HG02973 (cell line): Measurements from ENCODE around the gene IVD.

Source experiments
- ATAC-seq: cut with Tn5 transposase; IDR thresholded peaks from one replicate; pipeline ENCODE4 v1.9.1; 2021; ENCODE audit warnings: moderate library complexity; ENCODE audit not compliant: unreplicated experiment

The IVD gene

DNA sequence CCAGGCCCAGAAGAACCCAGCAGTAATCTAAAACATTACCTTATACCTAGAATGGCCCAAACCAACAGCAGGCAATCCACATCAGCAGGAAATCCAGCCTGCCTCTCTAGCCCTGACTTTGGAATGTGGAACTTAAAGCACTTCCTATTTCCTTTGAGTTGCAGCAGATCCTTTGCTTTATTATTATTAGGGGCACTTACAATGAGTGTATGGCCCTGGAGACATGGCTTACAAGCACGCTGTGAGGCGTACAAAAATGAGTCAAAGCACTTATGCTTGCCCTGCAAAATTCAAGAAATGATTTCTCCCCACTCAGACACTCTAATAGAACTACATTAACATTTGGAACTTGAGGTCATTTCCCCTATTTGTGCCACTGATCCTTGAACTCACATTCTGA, 32.6 kb upstream of the IVD start:
- ATAC-seq = no peak

DNA sequence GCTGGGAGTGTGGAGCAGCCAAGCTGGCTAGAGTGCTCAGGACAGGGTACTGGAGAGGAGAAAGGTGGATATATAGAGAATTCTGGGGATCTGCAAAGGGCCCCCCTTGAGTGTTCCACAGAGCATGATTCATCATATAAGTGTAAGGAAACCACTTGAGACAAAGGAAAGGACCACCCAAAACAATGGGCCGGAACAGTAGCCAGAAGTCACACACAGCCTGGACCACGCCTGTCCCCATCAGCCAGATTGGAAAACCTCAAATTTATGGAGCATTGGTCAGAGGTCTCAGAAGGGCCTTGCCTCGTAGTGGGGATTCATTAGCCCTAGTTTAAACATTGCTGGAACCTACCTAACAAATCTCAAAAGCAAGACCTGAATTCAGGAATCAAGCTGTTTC, 28.0 kb upstream of the IVD start:
- ATAC-seq = no peak

DNA sequence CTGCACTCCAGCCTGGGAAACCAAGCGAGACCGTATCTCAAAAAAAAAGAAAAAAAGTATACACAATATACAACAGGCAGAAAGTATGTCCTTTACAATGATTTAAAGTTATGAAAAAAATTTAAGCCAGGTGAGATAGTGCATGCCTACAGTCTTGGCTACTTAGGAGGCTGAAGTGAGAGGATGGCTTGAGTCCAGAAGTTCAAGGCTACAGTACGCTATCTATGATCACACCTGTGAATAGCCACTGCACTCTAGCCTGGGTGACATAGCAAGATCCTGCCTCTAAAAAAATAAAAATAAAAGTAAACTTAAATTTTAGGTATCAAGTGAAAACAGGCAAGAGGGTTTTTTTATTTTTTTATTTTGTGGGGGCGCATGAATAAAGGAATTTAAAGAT, 26.2 kb upstream of the IVD start:
- ATAC-seq = no peak

DNA sequence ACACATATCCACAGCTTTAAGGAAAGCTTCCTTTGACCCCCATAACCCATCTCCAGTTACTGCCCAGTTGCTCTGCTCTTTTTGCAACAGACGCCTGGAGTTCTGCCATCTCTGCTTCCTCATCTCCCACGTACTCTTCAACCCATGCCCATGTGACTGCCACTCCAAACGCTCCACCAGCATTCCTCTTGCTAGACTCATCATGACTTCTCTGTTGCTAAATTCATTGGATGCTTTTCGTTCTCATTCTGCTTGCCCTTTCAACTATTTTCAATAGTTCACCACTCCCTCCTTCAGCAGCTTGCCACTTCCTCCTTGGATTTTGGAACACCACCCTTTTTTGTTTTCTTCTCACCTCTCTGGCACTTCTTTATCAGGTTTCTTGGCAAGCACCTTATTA, 25.7 kb upstream of the IVD start:
- ATAC-seq = no peak

DNA sequence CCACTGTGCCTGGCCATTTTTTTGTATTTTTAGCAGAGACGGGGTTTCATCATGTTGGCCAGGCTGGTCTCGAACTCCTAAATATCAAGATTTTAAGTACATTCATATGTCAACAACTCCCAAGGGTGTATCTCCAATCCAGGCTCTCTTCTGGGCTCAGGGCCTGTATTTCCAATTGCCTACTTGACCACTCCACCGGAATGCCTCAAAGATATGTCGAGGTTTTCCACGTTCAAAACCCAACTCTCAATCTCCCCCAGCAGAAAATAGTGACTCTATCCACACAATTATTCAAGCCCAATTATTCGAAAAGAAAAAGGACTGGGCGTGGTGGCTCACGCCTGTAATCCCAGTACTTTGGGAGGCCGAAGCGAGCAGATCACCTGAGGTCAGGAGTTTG, 25.0 kb upstream of the IVD start:
- ATAC-seq = no peak

DNA sequence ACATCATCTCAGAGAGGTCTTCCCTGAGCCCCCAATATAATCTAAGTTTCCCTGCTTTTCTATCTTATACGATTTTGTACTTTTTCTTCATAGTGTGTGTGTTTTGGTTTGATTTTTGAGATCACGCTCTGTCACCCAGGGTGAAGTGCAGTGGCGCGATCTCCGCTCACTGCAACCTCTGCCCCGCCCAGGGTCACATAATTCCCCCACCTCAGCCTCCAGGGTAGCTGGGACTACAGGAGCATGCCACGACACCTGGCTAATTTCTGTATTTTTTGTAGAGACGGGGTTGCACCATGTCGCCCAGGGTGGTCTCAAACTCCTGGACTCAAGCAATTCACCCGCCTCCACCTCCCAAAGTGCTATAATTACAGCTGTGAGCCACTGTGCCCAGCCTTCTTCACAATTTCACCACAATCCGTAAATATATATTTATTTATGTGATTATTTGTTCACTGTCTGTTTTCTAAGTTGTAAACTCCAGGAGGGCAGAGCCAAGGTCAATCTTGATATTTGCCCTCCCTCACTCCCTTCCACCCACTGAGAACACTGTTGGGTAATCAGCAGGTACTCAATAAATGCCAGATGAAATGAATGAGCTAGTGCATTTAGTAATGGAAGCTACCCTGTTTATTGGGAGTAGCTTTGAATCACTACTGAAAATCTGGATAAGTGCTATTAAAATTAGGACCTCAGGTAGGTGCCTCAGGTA, 23.6 kb upstream of the IVD start:
- no peak for ATAC-seq

DNA sequence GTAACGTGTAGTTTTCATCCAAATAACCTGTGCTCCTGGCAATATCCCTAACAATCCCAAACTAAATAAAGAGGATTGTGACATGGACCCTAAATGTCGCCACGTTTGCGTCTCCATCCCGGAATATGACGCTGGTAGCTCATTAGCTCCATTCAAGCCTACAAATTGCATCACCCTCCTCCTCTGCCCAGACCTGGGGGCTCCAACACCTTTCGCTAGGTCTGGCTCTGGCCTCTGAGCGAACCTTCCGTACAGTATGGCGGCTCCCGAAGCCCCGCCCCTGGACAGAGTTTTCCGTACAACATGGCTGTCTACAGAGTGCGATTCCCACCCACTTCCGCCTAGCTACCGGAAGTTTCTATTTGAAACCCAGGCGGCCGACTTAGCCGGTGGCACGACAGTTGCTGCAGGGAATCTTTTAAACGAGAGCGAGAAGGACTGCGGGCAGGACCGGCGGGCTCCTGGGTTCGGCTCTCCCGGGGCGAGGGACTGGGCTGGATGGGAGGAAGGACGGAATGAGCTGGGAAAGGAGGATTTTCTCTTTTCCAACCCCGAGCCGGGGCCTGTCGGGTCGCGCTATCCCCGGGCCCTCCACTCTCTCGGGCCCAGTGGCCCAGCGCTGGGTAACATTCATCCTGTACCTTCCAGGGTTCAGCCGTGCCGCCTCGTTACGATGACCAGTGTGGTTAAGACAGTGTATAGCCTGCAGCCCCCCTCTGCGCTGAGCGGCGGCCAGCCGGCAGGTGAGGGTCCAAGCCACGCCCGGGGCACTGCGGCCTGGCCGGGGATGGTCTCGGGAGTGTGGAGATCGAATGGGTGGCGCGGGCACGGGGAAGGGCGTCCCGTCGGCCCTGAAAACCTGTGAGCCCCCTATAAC, 22.8 kb upstream of the IVD start, which contains the start of gene KNSTRN:
KNSTRN (plus strand) TSS at position 142 of the 877 bp plus-strand sequence; CDS start at position 257, 115 bp downstream.
- peak; percentile 85 for ATAC-seq

DNA sequence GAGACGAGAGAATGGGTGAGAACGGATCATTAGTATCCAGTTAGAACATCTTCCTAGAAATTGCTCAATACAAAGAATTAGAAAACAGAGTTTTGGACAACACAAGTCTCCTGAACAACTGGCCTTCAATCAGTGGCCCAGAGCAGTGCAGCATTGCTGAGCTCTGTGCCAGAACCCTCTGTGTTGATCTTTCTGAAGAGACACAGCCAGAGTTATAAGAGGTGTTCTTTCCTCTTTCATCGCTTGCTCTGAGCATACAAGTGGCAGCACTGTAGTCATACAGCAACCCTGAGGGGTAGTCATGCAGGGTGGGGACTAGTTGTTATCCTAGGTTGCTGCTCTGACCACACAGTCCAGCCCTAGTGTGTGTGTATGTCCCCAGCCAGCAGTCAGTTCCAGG, 19.1 kb upstream of the IVD start:
- no peak for ATAC-seq

DNA sequence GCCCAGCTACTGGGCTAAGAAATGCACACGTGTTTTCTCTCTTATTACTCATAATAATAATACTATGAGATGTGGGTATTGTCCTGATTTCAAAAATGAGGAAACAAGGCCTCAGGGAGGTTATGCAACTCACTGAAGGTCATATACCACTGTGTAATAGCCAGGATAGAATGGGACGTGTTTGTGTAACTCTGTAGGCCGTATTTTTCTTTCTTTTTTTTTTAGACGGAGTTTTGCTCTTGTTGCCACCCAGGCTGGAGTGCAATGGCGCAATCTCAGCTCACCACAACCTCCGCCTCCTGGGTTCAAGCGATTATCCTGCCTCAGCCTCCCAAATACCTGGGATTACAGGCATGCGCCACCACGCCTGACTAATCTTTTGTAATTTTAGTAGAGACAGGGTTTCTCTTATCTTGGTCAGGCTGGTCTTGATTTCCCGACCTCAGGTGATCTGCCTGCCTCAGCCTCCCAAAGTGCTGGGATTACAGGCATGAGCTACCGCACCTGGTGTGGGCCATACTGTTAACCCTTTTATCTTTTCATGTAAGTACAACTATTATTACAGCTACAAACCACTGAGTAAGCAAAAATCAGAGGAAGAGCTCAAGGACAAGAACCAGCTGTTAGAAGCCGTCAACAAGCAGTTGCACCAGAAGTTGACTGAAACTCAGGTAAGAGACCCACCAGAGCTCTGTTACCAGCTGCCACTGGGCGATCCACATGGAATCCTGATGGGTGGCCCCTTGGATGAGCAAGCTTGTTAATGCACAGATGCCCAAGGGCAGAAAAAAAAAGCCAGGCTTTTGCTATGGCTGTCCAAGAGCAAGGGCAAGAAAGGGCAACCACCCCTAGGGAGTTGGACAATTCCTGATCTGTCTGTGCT, 16.4 kb upstream of the IVD start:
- ATAC-seq = no peak

DNA sequence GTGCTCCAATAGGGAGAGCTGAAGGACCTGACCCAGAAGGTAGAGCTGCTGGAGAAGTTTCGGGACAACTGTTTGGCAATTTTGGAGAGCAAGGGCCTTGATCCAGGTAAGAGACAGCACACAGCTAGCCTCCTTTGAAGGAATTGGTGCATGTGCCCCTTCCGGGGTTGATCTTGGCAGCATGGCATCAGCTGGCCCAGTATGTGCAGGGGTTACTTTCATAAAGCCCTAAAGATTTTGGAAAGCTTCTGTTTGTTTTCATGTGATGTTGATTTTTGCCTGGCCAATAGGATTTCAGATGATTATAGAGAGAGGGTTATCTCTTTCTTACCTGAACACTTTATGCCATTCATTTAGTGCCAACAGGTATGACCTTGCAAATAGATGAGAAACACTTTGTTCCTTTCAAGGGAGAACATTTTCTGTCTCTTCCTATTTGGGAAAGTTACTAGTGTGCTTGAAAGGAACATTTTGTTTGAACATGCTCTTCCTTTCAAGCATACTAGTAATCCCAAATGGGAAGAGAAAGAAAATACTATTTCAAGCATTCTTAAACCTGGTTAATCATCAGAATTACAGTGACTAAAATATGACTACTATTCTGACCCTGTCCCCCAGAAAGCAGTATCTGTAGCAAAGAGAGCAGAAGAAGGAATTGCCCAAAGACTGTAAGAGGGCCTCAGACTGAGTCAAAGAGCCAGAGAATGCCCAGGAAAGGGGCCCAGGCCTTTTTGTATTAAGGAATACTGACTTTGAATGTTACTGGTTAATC, 15.6 kb upstream of the IVD start:
- ATAC-seq = no peak

DNA sequence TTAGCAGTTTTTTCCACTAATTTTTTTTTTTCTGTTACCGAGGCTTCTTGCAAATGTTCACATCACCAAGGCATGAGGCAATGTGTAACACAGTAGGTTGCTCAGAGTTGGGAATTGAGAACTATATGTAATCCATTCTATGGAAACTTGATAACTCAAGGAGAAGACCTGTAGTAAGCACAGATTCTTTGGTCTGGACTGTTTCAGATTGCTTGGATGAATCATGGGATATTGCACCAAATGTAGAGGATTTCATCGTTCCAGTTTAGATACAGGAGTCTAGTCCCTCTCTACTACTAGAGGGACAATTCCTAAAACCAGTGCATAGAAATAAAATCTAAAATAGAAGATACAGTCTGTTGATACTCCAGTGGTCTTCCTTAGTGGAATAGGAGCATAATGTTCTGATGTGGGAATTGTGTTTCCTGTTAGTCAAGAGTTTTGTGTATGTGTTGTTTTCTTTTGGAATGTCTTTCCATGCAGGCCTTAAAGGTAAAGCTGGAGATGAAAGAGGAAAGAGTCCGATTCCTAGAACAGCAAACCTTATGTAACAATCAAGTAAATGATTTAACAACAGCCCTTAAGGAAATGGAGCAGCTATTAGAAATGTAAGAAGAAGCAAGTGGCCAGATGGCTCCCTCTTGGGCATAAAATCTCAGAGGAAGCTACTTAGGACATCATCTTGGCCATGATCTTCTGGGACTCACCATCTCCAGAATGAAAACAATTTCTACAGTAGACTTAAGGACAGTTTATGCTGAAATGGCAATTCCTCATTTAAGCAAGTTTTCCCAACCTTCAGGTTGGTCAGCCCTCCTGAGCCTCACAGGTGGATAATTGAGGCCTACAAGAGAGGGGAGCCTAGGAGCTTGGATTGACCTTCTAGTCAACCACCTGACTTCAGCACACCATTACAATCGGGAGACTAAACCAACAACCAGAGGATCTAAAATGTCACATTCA, 12.3 kb upstream of the IVD start:
- ATAC-seq = no peak

DNA sequence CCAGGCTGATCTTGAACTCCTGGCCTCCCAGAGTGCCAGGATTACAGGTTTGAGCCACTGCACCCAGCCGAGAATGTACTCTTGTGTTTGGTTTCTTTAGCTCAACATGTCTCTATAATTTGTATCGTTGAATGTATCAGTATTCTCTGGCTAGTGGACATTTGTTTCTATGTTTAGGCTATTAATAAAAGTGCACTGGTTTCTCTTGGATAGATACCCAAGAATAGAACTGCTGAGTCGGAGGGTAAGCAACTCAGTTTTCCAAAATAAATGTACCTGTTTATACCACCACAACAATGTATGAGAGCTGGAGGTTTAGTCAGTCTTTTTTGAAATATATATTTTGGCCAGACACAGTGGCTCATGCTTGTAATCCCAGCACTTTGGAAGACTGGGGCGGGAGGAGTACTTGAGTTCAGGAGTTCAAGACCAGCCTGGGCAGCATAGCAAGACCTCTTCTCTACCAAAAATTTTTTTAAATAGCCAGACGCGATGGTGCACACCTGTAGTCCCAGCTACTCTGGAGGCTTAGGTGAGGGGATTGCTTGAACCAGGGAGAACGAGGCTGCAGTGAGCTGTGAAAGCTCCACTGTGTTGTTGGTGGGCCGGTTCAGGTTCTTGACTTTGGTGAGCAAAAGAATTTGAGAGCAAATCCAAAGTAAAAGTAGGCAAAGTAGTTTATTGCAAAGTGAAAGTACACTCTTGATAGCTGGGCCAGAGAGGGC, 7.7 kb upstream of the IVD start:
- ATAC-seq = no peak

DNA sequence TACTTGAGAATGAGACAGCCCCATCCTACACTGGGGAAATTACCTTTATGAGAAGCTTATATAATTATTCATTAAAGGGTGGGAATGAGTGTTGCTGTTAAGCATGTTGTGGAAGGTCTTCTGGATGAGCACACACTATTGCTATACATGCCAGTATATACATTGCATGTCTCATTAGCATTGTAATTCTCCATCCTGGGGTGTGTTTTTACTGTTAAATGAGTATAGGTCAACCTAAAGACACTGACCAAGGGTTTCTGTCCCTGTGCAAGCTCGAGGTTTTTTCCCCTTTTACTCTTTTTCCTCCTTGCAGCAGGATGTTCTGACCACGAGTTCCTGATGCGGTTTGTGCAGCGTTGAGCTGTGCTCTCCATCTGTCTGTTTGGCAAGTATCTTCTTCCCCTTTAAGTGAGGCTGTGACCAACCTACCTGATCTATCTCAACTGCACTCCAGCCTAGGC, 7.2 kb upstream of the IVD start:
- peak; percentile 54 for ATAC-seq

DNA sequence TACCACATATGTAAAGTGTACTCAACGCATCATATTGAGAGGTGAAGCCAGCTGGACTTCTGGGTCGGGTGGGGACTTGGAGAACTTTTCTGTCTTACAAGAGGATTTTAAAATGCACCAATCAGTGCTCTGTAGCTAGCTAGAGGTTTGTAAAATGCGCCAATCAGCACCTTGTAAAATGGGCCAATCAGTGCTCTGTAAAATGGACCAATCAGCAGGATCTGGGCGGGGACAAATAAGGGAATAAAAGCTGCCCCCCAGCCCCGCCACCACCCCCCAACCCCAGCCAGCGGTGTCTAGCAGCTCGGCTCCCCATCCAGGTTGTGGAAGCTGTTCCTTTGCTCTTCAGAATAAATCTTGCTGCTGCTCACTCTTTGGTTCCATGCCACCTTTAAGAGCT, 6.2 kb upstream of the IVD start:
- ATAC-seq = no peak

DNA sequence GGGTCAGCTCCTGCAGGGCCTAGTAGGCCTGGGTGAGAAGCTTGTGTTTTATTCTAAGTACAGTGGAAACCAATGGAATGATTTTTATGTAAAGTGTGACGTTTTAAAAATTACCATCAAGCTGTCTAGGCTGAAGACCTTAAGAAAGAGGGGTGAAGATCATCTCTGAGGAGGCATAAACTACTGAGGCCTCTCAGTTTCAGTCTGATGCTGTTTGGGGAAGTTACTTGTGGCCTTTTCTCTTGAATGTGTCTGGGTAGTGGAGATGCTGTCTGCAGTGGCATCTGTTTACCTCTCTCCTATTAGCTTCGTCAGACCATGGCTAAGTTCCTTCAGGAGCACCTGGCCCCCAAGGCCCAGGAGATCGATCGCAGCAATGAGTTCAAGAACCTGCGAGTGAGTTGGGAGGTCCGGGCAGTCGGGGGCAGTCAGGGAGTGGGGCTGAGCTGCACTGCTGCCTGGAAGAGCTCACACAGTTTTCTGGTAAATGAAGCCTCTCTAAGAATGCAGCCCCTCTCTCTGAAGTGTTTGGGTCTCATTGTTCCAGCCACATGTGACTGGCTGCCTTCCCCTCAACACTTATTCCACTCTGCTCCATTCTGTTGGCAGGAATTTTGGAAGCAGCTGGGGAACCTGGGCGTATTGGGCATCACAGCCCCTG, 1.9 kb downstream of the IVD start:
- peak; percentile 48 for ATAC-seq

DNA sequence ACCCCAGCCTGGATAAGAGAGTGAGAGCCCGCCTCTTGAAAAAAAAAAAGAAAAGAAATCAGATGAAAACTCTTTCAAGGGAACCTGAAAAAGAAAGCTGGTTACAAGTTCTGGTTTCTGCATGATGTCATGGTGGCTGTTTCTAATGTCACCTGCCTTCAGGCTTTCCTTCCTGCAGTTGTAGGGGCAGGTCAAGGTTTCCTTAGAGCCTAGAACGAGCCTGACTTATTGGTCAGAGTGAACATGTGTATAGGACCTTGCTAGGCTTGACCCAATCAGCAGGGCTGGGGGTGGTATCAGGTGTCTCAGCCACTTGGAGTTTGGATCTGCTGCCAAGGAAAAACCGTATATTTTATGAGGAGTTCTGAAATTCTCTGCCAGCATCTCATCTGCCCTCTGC, 3.8 kb downstream of the IVD start:
- no peak for ATAC-seq

DNA sequence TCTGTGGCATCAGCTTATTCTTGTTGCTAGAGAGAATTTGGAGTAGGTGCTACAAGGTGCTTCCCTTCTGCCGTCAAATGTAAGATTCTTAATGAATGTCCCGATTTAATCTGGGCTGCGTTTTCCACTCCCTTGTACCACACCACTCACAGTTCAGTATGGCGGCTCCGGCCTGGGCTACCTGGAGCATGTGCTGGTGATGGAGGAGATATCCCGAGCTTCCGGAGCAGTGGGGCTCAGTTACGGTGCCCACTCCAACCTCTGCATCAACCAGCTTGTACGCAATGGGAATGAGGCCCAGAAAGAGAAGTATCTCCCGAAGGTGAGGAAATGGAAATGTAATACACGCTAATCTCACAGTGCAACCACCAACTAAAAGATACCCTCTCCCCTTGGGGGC, 4.9 kb downstream of the IVD start:
- no peak for ATAC-seq

DNA sequence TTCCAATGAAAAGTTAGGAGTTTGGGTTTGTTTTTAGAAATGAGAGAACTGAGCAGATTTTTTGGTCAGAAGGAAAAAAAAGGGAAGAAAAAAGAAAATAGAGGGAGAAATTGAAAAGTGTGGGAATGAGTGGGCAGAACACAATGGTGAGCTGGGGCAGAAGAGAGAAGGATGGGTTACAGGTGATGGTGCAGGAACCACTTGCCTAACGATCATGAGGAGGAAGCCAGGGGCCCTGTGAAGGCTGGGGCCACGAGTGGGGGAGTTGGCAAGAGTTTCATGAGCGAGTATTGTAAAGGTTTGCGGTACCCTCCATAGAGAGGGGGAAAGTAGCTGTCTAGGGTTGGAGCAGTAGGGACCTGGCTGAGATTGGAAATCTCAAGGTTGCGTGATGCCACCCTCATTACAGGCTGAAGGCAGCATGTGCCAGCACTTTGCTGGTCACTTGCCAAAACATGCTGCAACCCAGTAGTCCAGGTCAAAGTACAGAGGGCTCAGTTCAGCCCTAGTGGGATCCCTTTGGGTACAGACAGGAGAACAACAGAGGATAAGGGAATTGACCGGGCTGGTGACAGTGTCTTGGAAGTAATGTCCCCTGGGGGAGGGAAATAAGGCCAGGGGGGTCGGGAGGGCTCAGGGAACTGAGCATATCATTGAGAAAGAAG, 6.6 kb downstream of the IVD start:
- ATAC-seq = no peak
